ENCODE results near the gene IAH1. TPM values are rescaled to one million over a fixed set of nuclear protein-coding genes. Genes with fewer than 3 reads are reported as not detected.

IAH1 gene
- total RNA-seq, 1 donor from 2014 or later, result 79.2 TPM

DNA sequence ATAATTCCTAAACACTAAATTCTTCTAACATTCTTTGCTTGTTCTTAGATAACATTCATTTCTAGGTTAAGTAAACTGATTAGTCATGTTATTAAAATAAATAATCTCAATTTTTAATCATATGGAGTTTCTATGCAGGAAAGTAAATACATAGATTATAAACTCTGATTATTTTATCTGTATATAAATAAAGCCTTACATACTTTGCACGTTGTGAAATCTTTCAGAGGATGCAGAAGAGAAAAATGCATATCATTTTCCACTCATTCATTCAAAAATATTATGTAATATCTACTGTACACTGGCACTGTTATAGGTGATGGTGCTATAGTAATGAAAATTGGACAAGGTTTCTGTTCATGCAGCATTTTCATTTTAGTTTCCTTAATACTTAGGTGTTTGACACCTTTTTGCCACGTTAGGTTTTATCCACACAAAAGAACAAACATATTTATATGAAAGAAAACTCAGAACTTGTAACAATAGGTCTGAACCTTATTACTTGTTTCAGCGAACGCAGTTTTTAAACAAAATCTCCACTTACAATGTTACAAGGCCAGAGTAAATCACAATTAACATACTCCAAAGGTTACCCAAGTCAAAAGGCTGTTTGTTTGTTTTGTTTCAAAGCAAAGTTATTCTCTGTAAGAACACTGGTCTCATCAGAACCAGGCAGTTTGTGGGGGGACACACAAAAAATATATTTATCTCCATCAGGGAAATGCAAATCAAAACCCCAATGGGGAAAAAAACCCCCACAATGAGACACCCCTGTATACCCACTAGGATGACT is 53.8 kb downstream of the IAH1 start:
- no peak for DNase-seq (ENCODE audit: low spot score)

- no peak for DNase-seq (ENCODE audit: low spot score)
These were observed 58.1 kb downstream of the IAH1 start for GRCh38 chr2:9532421-9532820.

DNA sequence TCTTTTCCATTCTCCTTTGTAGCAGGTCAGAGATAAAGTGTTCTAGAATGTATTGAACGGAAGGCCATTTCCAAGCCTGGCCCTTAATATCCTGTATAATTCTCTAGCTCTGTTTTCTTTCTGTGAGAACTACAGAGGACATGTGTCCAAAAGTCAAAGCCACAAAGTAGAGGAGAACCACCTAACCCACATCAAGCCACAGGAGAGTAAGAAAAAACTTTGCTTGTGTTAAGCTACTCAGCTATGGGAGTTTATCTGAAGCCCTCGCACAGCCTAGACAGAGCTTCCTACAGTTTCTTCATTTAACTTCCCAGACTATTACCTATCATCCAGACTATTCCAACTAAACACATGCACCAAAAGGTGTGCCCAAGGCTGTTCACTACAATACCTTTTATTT is 59.3 kb downstream of the IAH1 start:
- DNase-seq (ENCODE audit: low spot score), result no peak

DNA sequence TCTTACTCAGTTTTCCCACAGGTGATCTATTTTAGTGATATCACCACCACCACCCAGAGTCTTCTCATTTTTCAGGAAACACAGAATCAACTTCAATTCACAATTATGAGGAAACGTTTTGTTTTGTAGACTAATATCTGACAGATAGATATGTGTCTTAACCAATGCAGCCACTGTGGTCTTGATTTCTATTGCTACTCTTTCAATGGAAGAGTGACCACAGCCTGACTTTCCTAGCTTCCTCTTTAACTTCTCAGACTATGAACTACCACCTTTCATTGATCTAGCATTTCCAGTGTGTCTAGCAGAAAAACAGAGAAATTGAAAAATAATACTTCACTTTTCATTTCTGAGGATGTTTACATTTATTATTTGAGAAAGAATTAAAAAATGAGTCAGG is 60.8 kb downstream of the IAH1 start:
- DNase-seq (ENCODE audit: low spot score), result no peak

DNA sequence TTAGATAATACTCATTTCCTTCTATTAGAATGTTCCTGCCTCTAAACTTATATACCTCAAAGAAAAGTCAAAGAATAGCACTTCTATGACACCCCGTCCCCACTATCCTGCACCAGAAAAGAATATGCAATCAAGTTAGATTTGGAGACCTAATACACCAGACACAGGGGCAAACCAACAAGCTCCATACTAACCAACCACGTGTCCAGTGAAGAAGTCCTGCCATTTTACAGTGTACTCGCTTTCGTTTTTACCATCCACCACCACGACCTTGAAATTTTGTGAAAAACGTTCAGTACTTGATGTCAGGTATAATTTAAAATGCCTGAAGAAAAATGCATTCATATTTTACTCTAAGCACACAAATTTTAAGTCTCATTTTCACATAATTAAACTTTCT is 62.2 kb downstream of the IAH1 start:
- DNase-seq (ENCODE audit: low spot score), result no peak

DNA sequence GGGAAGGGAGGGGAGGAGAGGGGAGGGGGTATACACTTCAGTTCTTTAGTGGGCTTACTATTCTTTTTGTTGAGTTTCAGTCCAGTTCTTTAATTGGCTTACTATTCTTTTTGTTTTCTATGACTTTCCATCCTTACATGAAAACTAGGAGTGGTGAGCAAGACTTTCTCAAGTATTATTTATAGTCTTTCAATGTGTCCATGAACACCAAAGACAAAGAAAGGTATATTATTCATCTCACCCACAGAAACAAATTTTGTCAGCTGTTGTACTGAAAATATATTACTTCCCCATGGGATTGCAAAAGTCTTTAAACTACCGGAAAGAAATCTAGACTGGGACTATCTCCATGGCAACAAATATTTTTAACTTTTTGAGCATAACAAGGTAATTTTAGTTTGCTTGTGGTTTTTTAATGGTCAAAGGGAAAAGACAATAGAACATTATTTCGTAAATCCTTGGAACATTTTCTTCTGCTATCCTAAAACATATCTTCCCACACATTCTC is 63.7 kb downstream of the IAH1 start:
- peak; percentile 52 for DNase-seq (ENCODE audit: low spot score)

Other genes starting within 250 kb of the IAH1 start
- 57.8 TPM for gene ITGB1BP1, start 51.0 kb upstream of the IAH1 start, total RNA-seq (ENCODE audit: insufficient read depth, low replicate concordance)
- gene CPSF3, start 50.9 kb upstream of the IAH1 start, total RNA-seq (ENCODE audit: insufficient read depth, low replicate concordance), result 56.8 TPM
- gene ADAM17, start 81.3 kb downstream of the IAH1 start, total RNA-seq (ENCODE audit: insufficient read depth, low replicate concordance), result 25.0 TPM
- 129 TPM for gene YWHAQ, start 156.4 kb downstream of the IAH1 start, total RNA-seq (ENCODE audit: insufficient read depth, low replicate concordance)